ENCODE data around the gene ERMP1.

Gene ERMP1

GRCh38 chr9:5852987-5853386 lies 20.1 kb upstream of the ERMP1 start:
- DNase-seq, result no peak

GRCh38 chr9:5851445-5851844 lies 18.5 kb upstream of the ERMP1 start:
- DNase-seq, result no peak

GRCh38 chr9:5850724-5851122 lies 17.8 kb upstream of the ERMP1 start:
- no peak for DNase-seq

GRCh38 chr9:5848372-5848882 lies 15.5 kb upstream of the ERMP1 start:
- no peak for DNase-seq

- no peak for DNase-seq
Observed at GRCh38 chr9:5846501-5846921, 13.6 kb upstream of the ERMP1 start.

- no peak for DNase-seq
Observed at GRCh38 chr9:5846096-5846495, 13.2 kb upstream of the ERMP1 start.

GRCh38 chr9:5845157-5845531 lies 12.2 kb upstream of the ERMP1 start:
- DNase-seq, result no peak

- DNase-seq, result no peak
Observed at GRCh38 chr9:5843794-5844471, 11.0 kb upstream of the ERMP1 start.

- DNase-seq, result no peak
Observed at GRCh38 chr9:5842929-5843793, 10.2 kb upstream of the ERMP1 start.

GRCh38 chr9:5841771-5842573 lies 9.1 kb upstream of the ERMP1 start:
- DNase-seq, result no peak

GRCh38 chr9:5840788-5841187 lies 7.9 kb upstream of the ERMP1 start:
- DNase-seq, result no peak

- no peak for DNase-seq
Observed at GRCh38 chr9:5839572-5839902, 6.6 kb upstream of the ERMP1 start.

GRCh38 chr9:5838884-5839571 lies 6.1 kb upstream of the ERMP1 start:
- no peak for DNase-seq

- DNase-seq, result no peak
Observed at GRCh38 chr9:5835808-5836207, 2.9 kb upstream of the ERMP1 start.

GRCh38 chr9:5834214-5834613 lies 1.3 kb upstream of the ERMP1 start:
- DNase-seq, result no peak

- no peak for DNase-seq
Observed at GRCh38 chr9:5832071-5832537, 813 bp downstream of the ERMP1 start.

GRCh38 chr9:5825895-5826622 lies 6.9 kb downstream of the ERMP1 start:
- DNase-seq, result no peak

- DNase-seq, result no peak
Observed at GRCh38 chr9:5825223-5825622, 7.7 kb downstream of the ERMP1 start.

- no peak for DNase-seq
Observed at GRCh38 chr9:5820425-5820824, 12.5 kb downstream of the ERMP1 start.

- DNase-seq, result no peak
Observed at GRCh38 chr9:5819174-5819573, 13.7 kb downstream of the ERMP1 start.

- no peak for DNase-seq
Observed at GRCh38 chr9:5818424-5819142, 14.3 kb downstream of the ERMP1 start.
